Neural cell (in vitro differentiated cells): ENCODE measurements around the gene IMMP2L.

Source experiments
- MXI1 ChIP-seq: fragments of 450-650 bp; conservative IDR thresholded peaks from 2 replicates; pipeline ENCODE4 v1.6.1; 2014; ENCODE audit warnings: antibody characterized with exemption, mild to moderate bottlenecking; ENCODE audit not compliant: poor library complexity, severe bottlenecking
- TAF1 ChIP-seq: IDR thresholded peaks from 2 replicates; pipeline ENCODE4 v1.6.1; 2012; ENCODE audit warnings: low read depth
- TF ChIP-seq, protein P1 (sequence below): fragments of 450-650 bp; IDR thresholded peaks from 2 replicates; pipeline ENCODE4 v1.5.1; 2014; ENCODE audit warnings: antibody characterized with exemption, mild to moderate bottlenecking, moderate library complexity; ENCODE audit not compliant: poor library complexity, severe bottlenecking

DNA sequence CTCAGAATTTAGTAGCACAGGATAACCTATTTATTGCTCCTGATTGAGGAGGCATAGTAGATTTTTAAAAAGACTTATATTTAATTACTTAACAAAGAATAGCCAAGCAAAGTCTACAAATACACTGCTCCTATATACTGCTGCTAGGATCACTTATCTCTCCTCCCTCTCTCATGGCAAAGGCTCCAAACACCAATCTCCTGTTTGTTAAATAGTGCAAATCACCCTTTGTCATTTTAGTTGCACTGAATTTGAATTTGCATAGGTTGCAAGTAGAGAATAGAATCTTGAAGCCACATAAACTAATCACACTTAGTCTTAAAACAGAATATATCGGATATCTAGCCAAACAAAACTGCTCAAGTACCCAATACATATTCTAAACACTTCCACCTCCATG lies 690.4 kb downstream of the IMMP2L start:
- TF ChIP-seq, protein P1, sequence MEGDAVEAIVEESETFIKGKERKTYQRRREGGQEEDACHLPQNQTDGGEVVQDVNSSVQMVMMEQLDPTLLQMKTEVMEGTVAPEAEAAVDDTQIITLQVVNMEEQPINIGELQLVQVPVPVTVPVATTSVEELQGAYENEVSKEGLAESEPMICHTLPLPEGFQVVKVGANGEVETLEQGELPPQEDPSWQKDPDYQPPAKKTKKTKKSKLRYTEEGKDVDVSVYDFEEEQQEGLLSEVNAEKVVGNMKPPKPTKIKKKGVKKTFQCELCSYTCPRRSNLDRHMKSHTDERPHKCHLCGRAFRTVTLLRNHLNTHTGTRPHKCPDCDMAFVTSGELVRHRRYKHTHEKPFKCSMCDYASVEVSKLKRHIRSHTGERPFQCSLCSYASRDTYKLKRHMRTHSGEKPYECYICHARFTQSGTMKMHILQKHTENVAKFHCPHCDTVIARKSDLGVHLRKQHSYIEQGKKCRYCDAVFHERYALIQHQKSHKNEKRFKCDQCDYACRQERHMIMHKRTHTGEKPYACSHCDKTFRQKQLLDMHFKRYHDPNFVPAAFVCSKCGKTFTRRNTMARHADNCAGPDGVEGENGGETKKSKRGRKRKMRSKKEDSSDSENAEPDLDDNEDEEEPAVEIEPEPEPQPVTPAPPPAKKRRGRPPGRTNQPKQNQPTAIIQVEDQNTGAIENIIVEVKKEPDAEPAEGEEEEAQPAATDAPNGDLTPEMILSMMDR = no peak
- TF ChIP-seq TAF1 = no peak
- no peak for TF ChIP-seq MXI1
